GM21367 (cell line): ENCODE results near the gene NCK2.

Experiments
- ATAC-seq: cut with Tn5 transposase; IDR thresholded peaks from one replicate; pipeline ENCODE4 v1.9.1; 2021; ENCODE audit not compliant: unreplicated experiment

Gene NCK2

DNA sequence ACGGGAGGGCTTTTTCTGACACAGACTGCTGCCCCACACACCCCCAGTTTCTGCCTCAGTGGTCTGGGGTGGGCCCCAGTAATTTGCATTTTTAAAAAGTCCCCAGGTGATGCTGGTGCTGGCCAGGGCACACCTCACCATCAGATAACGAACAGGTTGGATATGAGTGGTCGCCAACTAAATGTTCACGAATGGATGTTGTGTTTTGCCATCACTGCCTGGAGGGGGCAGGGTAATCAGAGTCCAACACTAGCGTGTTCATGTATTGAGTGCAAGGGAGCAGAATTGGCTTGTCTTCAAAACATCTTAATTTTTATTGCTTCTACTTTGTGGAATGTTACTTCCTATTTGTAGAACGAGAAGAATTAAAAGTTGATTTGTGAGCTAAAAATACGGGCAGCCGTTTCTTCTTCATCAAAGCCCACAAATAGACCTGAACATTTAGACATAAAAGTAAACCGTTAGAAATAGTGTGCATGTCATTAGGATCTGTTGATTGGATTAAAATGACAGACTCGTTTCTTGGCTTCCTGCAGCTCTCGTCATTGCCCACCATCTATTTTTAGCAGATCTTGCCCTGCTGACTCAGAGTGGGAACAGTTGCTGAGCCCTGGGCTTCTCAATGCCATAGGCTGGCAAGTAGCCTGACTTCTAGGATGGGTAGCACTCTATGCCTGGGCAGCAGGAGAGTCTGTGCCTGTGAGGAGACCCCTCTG lies 45.2 kb downstream of the NCK2 start:
- ATAC-seq = peak; percentile 48

DNA sequence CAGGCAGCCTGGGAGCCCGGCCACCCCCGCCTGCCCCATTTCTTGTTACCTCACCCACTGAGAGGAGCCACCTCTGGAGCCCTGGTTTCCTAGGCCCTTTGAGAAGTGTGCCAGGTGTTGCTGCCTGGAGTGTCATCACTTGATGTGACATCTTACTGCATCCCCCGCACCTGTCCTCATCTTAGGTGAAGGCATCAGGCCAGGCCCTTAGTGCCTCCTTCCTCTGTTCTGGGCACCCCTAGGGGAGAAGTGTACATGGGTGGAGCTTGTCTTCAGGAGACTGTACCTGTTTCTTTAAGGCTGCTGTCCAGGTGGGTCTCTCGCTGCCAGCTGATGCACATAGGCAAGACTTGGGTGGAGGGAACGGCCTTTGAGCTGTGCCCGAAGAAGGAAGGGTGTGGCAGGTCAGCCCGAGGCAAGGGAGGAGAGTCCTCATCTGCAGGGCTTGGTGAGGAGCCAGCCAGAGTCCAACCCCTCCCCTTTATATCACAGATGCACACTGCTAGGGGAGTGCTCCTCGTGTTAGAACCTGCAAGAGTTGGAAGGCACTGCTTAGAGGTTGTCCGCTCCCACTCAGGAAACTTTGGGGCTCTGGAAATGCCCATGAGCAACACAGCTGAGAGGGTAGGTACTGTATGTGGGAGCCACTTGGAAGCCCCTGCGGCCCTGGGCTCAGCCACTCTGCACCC lies 45.9 kb downstream of the NCK2 start:
- peak; percentile 11 for ATAC-seq

DNA sequence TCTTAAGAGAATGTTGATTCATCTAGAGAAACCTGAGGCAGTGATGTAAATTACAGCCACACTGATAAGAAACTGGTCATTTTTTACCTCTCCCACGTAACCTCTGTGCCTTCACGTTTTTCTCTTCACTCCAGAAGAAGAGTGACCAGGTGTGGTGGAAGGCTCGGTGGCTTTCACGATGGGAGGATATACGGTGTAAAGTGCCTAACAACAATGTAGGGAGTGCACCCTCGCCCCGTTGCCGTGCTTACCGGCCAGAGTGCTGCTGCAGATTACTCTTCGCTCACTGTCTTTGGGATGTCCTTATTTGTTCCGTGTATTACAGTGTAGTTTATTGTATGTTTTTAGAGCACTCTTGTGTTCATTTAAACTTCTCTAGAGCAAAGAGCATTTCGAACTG lies 46.5 kb downstream of the NCK2 start:
- no peak for ATAC-seq

- ATAC-seq = no peak
These were observed 47.8 kb downstream of the NCK2 start for GRCh38 chr2:105792561-105792960.

- no peak for ATAC-seq
These were observed 48.7 kb downstream of the NCK2 start for GRCh38 chr2:105793196-105793975.

DNA sequence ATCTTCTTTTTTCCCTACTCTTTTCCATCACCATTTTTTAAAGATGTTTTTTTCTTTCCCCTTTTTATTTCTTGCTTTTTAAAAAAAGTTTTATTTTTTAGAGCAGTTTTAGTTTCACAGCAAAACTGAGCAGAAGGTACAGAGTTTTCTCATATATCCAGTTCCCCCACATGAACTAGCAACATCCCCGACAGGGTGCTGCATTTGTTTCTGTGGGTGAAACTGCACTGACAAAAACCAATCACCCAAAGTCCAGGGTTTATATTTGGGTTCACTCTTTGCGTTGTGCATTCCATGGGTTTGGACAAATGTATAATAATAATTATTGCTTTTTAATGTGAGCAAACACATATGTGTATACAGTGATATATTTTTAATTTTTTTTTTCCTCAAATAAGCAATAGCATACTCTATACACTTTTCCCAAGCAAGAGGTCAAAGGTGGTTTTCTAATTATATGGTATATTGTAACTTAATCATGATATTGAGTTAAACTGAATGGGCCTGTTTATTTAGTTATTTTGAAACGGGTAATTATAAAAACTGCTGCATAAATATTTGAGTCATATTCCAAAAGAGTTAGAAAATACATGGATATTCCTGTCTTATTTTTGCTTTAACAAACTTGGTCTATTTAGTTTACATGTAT lies 50.3 kb downstream of the NCK2 start:
- ATAC-seq = no peak

DNA sequence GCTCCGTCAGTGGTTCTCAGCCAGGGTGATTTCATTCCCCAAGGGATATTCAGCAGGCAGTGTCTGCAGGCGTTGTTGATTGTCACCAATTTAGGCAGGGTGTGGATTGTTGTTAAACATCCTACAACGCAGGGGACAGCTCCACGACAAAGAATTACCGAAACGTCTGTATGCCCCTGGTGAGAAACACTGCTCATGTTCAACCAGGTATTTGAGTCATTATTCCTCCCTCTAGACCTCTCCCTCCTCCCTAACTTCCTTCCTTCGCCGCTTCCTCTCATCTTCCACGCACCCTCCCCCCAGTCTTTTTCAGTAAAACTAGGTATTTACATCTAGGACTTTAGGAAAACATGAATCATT lies 50.8 kb downstream of the NCK2 start:
- ATAC-seq = no peak

GRCh38 chr2:105796131-105796638 lies 51.5 kb downstream of the NCK2 start:
- ATAC-seq = peak; percentile 26

GRCh38 chr2:105796791-105797190 lies 52.1 kb downstream of the NCK2 start:
- ATAC-seq = no peak

DNA sequence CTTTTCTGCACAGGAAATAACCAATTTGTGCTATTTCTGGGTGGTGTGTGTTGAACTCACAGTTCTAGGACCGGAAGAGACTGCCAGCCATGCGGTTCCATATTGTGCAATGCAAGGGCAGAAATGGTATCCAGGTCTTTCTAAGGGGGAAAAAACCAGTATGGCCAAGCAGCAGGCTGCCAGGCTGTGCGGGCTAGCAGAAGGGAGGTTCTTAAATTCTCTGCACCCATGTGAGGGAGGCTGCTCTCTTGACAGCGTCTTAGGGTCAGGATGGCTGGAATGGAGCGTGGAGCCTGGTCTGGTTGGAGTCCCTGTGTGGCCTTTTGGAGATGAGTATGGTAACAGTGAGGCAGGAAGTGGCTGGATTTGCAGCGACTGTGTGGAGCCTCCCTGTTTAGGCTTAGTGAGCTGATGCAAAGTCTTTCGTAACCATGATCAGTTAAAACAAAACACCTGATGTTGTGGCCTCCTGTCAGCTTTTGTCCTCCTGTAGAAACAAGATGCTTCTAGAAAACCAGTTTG lies 52.6 kb downstream of the NCK2 start:
- ATAC-seq = peak; percentile 41

GRCh38 chr2:105798595-105798994 lies 53.9 kb downstream of the NCK2 start:
- ATAC-seq = peak; percentile 34

DNA sequence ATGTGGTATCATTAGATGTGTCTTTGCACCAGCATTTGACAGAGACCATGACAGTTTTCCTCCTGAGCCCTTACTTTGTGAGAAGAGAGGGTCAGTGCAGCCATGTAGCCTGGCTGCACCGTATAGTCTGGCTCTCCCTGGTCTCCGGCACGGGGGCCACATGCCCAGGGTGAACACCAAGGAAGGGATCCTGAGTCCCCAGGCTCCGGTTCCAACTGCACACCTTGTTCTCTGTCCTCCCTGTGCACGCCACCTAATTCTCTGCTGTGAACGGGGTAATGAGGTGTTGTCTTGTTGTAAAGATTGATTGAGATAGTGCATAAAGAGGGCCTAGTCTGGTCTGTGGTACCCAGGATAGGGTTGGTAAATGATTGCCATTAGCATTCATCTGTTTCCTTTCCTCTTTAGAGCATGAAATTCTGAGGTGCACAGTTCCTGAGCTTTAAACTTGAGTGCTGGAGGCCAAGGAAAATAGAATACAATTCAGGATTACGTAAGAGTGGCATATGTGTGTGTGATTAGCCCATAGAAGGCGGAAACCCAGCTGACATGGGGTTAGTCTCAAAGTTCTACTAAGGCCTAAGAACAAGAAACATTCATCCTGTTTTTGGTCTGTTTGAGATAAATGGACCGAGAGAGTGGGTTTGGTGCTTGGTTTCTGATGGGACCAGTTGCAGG lies 55.5 kb downstream of the NCK2 start:
- ATAC-seq = no peak

DNA sequence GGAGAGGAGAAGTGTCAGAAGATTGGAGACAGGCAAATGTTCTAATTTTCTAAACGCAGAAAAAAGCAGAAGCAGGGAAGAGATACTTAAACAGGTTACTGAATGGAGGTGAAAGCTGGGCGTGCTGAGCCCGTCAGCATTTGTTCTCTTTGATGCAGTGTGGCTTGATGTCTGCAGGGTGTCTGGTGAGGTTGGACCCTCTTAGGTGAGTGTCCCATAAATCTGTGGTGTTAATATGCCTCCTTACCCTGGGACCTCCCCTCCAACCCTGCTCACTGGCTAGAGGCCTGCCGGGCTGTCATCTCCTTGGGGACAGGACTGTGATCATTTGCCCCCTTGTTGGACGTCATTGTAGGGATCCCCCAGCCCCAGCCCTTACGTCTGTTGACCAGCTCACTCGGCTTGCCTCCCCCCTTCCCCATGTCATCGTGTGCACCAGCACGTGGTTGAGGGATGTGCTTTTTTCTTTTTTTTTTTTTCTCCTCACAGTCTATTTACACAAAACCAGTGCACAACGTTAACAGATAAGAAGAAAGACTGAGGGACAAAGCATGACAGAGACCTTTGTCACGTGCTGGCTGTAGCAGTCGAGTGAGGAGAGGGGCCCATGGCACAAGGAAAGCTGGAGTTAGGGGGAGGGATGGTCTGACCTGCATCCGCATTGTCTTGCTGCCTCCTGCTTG lies 56.4 kb downstream of the NCK2 start:
- no peak for ATAC-seq

- ATAC-seq = no peak
These were observed 57.2 kb downstream of the NCK2 start for GRCh38 chr2:105801961-105802360.

DNA sequence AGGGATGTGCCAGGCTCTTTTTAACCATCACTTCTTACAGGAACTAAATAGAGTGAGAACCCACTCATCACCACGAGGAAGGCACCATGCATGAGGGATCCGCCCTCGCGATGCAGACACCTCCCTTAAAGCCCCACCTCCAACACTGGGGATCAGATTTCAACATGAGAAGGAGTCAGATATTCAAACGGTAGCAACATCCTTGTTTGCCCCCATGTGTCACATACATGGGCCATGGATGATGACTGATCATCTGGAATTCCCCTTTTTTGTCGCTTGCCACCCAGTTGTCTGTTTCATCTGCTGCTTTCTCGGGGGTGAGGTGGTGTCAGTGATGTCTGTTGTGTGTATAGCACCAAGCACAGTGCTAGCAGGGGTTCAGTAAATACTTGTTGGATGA lies 57.9 kb downstream of the NCK2 start:
- ATAC-seq = peak; percentile 38

DNA sequence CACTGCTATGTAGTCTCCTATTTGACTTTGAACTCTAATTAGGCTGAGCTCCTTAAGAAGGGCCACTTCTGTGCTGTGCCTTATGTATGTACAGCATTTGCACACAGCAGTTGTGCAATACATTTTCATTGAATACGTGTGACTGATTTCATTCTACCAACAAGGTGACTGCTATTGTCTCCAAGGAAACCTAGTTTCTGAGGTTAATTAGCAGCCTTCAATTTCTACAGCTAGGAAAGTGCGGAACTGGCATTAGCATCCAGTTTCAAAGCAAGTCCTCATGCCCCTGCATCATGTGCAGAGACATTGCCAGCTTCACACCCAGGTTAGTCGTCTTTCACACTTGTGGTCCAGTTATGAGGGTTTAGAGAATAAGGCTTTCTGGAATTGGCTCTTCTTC lies 58.6 kb downstream of the NCK2 start:
- ATAC-seq = no peak

GRCh38 chr2:105803773-105804172 lies 59.1 kb downstream of the NCK2 start:
- no peak for ATAC-seq

DNA sequence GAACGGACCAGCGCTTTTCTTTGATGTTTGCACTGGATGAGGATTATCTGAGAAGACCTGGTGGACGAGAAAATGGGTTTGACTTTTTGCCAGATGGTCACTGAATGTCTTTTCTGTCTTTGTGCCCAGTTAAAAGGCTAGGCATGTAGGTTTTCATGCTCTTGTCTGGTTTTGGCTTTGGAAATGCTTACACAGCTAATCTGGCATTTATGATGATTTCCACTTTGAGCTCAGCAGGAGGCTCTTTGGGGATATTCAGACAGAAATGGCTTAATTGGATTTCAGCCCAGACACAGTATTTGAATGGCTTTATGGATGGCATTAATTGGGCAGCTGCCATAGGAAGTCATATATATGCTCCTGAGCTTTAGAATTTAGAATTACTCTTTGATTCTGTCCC lies 59.6 kb downstream of the NCK2 start:
- ATAC-seq = no peak

DNA sequence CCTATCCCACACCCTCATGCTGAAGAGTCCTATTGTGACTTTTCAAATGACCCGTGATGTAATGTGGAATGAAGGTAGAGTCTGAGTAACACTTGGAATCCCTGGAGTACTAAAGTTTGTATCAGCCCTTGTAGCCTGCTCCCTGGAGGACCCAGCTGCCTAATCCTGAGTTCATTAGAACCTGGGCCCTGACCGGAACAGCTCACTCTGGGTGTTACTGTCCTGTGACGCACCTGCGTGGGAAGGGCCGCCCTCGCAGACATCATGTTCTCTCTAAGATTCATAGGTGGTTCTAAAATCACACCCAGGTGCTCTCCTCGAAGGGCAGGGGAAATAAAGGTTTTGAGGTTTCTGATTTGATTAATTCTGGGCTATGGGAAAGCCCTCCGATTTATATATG lies 62.3 kb downstream of the NCK2 start:
- no peak for ATAC-seq
